Measurements from ENCODE around the gene MAP3K13.
A peak's percentile ranks its signal among the peaks of the same experiment; 100 is the strongest.

The MAP3K13 gene

GRCh38 chr3:185521349-185522138 is 158.6 kb downstream of the MAP3K13 start:
- FAIRE-seq, result no peak

DNA sequence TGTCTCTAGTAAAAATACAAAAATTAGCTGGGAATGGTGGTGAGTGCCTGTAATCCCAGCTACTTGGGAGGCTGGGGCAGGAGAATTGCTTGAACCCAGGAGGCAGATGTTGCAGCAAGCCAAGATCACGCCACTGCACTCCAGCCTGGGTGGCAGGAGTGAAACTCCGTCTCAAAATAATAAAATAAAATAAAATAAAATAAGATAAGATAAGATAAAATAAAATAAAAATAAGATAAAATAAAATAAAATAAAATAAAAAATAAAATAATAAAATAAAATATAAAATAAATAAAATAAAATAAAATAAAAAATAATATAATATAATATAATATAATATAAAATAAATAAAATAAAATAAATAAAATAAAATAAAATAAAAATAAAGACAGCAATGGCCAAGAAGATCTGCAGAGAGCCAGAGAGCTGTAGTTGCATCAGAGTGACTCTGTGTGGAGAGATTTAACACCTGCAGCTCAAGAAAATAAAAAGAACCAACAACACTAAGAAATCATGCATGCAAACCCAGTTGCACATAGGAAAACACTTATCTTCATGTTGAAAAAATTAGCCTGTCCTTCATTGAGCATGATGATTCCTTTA is 163.5 kb downstream of the MAP3K13 start:
- FAIRE-seq, result peak; percentile 97

- no peak for FAIRE-seq
Measured at GRCh38 chr3:185527364-185527763, 164.4 kb downstream of the MAP3K13 start.

DNA sequence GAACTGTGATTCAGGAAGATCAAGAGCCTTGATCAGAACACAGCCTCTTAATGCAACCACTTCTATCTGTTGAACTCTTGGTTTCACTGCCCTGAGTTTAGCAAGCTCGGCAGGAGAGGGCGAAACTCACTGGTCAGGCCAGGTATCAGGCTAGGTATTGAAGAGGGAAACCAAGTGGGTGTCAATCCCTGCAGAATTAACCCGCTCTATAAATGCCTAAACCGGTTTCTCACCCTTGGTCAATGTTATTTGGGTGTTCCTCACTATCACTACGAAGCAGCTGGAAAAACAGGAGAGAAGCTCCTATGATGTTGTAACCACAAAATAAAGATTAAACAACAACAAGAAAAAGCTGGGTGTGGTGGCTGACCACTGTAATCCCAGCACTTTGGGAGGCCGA is 165.6 kb downstream of the MAP3K13 start:
- FAIRE-seq, result no peak

GRCh38 chr3:185530856-185531255 is 167.9 kb downstream of the MAP3K13 start:
- no peak for FAIRE-seq

- no peak for FAIRE-seq
Measured at GRCh38 chr3:185532901-185533300, 170.0 kb downstream of the MAP3K13 start.

DNA sequence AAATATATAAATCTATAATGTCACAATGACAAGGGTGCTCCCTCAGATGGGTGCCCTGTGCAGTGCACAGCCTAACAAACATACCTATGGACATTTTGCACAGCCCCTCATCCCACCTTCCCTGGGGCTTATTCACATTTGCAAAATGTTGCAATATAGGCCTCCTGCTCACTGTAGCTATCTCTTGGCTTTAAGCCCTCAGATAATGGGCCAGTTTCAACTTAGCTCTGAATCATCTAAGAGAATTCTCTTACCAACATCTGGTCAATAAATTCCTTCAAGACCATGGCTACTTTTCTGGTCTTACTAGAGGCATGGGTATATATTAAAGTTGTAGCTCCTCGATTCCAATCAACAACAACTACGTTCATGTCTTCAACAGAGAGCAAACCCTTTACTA is 171.6 kb downstream of the MAP3K13 start:
- FAIRE-seq, result no peak

DNA sequence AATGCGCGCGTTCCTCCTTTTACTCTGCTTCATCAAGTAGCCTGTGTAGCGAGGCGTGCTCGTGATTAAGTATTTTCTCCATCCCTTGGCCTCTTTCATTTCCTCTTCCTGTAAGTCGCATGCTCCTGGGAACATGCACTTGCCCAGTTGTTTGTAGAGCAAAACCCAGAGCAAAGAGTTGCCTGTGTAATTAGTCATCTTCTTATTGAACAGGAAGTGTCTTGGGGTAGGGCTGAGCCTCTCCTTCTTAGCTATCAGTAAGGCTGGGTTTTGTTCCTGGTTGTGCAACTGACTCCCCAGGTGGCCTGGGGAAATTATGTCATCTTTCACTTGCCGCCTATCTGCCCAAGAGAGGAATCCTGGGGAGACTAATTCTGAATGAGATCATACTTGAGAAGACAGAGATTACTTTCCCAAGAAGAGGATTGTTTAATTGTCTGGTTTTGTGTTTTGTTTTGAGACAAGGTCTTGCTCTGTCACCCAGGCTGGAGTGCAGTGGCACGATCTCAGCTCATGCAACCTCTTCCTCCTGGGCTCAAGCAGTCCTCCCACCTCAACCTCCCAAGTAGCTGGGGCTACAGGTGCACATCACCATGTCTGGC is 174.5 kb downstream of the MAP3K13 start:
- no peak for FAIRE-seq
